Amniotic epithelial cell (primary cell): ENCODE measurements around the gene DAPK1.

Experiments
- DNase-seq: peaks from one replicate; pipeline ENCODE4 v3.0.0-alpha.2; 2010; ENCODE audit warnings: low read depth

Gene DAPK1

DNA sequence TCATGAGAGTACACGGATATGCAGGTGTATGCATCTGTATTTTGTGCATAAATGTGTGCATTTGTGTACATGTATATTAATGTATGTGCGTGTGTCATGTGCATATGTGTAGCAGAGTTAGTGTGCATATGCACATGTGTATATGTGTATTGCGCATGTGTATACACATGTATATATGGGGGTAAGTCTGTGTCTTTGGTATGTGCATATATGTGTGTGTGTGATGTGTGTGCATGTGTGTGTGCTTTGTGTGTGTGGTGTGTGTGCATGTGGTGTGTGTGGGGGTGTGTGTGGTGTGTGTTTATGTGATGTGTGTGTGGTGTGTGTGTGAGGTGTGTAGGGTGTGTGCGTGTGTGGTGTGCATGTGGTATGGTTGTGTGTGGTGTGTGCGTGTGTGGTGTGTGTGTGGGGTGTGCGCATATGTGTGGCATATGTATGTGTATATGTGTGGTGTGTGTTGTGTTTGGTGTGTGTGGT is 215.2 kb downstream of the DAPK1 start:
- DNase-seq = no peak

DNA sequence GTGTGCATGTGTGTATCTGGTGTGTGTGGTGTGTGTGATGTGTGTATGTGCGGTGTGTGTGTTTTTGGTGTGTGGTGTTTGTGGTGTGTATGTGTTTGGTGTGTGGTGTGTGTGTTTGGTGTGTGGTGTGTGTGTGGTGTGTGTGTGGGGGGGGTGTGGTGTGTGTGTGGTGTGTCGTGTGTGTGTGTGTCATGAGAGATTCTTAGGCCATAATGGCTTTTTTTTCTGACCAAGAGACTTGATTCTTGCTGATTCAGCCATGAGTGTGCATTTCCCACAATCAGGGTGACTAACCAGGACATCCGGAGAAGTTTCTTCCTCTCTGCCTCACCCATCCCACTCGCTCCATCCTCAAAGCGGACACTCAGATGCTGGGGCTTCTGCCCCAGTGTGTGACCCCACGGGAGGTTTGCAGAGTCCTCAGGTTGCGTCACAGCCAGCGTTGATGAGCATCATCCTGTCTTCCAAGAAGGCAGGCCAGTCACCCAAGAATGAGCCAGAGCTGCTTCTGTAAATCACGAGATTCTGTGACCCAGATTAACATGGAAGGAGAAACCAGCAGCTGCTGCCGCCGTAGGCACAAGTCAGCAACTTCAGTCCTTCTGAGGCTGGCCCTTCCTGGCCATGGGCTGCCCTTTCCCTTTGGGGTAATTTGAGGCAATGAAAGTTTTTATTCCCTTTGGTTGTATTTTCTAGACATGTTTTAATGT is 215.8 kb downstream of the DAPK1 start:
- DNase-seq = peak; percentile 98

DNA sequence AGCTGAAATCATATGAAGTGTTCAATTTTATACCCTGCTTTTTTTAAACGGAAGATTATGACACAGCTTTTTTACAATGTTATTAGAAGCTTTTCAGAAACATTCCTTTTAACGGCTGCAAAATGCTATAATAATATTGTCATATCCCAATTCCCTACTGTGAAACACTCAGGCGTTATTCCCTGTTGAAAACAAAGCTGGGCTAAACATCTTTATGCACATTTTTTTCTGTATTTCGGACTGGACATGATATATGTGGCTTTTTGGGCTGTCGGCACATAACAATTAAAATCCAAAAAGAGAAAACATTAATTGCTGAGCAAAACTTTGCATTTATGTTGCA is 216.3 kb downstream of the DAPK1 start:
- no peak for DNase-seq

DNA sequence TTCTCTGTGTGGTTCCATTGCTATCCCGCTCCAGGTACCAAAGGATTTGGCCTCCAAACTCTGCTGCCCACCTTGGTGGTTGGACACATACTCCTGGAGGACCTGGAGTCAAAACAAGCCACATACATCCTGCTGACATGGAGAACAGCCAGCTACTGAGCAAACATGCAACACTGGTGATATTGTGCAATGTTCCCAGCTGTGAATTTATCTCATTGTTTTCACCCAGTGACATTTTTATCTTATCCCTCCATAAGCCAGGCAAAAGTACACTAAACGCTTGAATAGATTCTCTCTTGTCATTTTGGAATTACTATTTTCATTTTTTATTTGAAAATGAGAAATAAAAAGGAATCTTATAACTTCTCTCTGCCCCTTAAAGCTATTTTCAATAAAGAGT is 217.2 kb downstream of the DAPK1 start:
- DNase-seq = peak; percentile 95

DNA sequence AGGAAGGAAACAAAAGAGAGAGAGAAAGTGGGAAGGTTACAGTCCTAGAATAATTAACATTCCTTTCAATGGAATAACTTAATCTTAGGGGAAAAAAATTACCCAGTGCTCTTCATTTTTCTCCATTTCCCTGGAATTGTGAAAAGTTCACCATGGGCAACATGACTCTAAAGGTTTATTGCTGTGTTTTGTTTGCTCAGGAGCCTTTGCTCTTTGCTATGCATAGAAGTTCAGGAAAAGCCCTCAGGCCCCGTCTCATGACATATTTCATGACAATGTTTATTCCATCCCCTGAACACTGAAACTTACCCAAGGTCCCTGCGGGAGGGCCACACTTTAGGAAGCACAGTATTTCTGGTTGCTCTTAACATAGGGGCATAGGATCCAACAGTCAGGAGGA is 218.5 kb downstream of the DAPK1 start:
- no peak for DNase-seq

DNA sequence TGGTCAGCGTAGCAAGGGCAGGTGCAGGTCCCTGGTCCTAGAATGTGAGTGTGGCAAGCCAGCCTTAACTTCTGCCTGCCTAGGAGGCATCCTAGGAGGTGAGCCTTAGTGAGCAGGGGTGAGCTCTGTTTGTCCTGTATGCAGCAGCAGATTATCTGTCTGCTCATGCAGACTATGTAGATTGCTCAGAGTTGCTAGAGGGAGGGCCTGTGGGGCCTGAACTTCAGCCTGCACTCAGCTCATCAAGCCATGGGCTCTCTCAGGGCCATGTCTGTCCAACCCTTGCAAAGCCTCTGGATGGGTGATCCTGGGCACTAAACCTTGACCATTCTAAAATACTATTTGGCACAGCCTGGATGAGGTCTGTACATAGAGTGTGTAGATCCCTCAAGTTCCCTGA is 219.8 kb downstream of the DAPK1 start:
- no peak for DNase-seq

DNA sequence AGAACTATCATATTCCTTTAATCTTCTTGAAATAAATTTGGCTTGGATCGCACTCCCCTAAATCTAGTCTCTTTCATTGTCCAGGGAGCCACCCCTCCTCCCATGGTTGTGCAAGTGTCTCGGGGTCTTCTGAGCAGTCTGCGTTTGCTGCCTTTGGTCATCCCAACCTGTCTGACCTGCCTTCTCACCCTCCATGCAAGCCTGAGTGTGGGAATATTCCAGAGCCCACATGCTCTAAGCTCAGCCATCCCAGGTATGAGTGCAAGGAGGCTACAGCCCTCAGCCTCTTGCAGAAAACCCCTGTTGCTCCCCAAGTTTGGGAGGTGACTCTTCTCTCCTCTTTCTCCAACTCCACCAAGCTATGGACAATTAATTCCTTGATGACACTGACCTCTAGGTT is 220.6 kb downstream of the DAPK1 start:
- DNase-seq = no peak

DNA sequence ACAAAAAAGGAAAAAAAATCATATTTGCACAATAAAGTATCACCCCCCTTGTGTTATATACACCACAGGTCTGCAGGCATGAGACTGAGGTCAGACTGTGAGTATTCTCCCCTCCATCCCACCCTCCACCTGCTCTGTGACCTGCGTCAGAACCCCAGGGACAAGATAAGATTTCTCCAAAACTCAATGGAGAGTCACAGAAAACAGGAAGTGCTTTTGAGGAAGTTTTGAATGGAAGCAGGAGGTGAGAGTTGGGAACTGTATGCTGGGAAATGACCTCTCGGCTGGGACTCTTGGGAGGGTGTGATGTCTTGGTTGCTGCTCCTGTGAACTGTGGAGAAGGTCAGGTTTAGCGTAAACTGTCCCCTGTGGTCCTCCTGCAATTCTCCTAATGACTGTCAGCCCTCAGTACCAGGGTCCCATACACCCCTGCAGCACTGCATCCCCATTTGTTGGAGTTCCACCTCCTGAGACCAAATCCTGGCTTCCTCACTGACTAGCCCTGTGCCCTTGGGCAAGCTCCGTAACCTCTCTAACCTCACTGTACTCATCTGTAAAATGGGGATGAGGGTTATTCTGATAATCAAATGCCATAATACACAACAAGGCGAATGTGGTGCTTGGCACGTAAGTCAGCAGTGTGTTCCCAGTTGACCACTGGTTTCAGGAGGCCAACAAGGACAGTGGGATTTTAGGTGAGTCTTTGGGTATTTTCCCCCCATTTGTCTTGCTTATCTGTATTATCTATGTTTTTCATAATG is 221.4 kb downstream of the DAPK1 start:
- no peak for DNase-seq

DNA sequence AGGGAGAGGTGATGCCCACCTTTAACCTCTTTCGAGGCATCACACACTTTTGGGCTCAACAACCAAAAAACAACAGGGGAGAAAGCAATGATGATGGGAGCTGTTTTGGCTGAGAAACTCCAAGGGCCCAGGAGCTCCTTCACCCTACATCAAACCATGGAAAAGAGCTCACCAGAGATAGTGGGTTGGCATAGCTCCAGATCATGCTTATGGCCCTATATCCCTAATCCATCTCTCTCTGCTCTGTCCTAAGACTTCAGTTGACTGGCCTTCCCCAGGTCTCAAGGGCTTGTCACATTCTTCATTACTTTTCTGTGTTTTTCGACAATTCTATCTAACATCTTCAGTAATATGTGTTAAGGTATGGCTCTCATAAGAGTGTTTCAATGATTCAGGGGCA is 222.5 kb downstream of the DAPK1 start:
- no peak for DNase-seq

DNA sequence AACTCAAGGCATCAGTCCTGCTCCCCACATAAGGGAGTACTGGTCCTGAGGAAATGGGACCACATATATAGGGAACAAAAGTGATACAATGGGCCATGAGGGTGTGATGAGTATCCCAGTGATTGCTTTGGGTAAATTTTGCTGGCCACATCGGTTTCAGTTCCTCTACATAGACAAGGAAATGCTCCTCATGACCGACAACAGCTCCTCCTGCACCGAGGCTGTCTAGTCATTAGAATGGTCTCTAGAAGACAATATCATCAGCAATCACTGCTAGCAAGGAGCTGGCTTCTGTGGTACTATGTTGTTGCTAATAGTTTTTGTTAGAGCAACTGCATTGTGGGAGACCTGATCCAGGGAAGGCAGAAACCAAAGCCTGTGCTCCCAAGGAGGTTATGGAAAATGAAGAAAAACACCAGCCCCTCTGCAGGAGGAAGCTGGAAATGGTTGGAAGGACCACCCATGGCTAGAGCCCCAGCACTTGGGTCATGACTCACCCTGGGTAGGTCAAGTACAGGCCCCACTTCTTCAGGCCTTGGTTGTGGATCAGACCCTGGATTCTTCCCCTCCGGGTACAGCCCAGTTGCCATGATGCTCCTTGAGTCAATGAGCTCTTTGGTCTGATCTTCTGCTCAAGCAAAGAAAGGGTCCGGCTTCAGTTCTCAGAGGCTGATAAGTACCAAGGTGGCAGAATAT is 224.9 kb downstream of the DAPK1 start:
- no peak for DNase-seq

DNA sequence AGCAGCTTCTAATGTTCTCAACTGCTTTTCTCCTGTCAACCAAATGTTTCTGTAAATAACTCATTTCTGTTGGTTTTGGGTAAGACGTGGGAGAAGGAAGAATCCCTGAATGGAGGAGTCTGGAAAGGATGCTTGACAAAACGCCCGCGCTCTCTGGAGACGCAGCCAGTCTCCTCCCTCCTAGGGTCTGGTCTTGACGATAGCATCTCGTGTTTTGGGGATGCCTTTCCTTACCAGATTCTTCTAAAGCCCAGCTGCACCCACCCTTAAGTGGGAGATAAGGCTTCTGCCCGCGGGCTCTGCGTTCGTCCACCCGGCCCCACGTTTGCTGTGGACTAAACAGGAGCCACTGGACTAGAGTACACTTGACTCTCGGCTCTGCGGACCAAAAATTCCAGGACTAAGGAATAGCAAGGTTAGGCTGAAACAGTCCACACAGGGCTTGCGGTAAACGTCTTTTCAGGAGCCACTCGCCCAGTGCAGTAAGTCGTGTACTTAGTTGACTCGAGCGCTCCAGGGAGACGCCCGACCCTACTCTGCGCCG is 227.8 kb downstream of the DAPK1 start:
- peak; percentile 43 for DNase-seq

DNA sequence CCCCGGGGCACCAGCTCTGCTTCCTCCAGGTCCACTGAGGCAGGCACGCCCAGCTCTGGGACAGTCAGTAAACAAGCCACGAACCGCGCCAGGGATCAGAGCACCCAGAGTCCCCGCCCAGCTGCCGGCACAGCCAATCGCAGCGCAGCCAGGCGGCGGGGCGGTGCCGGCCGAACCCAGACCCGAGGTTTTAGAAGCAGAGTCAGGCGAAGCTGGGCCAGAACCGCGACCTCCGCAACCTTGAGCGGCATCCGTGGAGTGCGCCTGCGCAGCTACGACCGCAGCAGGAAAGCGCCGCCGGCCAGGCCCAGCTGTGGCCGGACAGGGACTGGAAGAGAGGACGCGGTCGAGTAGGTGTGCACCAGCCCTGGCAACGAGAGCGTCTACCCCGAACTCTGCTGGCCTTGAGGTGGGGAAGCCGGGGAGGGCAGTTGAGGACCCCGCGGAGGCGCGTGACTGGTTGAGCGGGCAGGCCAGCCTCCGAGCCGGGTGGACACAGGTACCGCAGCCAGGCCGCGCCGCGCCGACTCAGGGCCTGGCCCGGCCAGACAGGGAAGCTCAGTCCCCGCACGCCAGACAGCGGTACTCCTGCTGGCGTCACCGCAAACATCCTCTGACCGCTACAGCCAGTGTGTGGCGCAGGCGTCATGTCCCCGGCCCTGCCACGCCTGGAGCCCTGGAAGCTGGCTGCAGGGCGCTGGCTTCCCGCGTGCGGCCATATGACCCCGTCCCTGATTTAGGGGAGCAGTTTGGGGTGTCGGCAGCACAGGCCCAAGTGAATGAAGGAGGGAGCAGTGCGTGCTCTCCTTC is 228.4 kb downstream of the DAPK1 start, which contains the start of gene CTSL:
Gene CTSL, plus strand, starts transcription at position 220 of the 810 bp plus-strand sequence. CDS start 1,485 bp downstream, outside the sequence.
- peak; percentile 78 for DNase-seq

DNA sequence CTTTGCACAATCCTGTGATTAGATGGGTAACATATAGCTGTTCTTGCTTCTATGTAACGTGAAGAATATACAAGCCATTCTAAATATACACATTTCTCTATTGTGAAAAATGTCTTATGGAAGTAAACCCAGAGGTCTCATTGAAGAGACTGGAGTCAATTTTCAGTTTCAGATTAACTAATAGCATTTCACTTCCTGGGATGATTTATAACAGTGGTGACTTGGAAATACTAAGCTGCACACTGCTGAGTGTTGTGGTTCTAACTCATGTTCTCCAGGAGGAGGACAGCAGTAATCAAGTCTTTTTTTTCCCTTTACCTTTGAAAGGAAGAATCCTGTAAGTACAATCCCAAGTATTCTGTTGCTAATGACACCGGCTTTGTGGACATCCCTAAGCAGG is 231.6 kb downstream of the DAPK1 start:
- no peak for DNase-seq

DNA sequence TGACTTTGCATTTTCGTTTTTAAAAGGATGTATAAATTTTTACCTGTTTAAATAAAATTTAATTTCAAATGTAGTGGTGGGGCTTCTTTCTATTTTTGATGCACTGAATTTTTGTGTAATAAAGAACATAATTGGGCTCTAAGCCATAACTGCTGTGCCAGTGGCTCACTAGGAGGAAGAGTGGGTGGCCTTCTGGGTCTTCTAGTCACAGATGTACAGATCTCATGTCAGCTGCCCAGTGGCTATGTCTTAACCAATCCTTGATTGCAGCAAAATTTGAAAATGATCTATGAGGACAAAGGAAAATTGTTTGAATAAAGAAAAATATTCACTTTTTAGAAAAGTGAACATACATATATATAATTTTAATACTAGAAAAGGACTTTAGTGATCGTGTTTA is 233.7 kb downstream of the DAPK1 start:
- no peak for DNase-seq

DNA sequence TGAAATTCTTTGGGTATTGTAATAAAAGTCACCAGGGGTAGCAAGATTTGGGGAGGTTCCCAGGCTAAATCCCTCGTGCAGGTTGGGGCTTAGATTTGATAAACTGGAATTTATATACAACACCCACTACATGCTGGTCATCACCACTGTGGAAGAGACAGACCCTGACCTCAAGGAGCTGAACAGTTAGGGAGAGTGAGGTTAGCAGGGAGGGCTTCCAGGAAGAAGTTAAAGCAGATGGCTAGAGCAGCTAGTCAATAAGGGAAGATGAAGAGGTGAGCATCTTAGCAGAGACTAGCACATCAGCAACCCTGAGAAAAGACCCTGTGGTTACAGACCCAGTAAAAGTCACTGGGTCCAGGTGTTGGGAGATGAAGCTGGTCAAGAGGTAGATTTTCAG is 234.7 kb downstream of the DAPK1 start:
- no peak for DNase-seq

DNA sequence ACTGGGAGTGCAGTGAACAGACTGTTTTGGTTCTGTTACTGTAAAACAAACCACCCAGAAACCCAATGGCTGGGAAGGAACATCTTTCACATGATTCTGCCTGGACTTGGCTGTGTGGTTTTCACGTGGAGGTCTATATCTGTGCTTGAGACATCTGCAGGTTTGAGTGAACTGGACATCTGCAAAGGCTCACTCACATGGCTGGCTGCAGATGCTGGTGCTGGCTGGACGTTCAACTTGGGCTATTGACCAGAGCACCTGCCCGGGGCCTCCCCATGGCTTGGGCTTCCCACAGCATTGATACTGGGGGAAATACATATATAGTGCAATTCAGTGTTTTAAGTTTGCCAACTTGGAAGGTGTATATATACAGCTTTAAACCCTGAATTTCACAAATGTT is 235.1 kb downstream of the DAPK1 start:
- no peak for DNase-seq

DNA sequence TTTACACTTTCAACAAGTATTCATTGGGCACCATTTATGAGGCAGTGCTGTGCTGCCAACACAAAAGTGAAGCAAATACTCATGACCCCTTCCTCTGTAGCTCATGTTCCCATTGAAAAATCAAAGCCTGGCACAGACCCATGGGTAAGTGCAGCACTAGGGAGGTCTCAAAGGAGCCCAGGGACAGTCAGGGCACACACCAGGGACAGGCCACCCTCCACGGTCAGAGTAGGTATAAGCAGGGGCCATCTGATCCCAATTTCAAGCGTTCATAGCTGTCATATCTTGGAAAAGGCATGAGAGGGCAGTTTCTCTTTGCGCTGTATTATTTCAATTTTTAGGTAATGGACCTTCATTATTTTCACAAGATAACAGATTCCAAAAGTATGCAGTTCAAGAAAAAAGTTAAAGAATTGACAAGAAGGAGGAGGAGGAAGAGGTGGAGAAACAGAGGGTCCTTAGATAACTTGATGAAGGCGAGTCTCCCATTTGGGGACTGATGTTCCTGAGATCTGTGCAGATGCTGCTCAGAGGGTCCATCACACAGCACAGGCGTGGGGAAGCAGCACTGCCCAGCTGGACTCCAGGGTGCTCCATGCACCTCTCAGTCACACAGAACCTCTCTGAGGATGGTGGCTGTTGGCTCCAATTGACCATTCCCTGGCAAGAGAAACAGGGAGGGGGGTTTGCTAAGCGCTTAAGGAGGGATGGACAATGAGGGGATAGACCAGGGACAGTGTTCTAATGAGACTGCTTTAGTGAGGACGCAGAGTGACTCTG is 235.8 kb downstream of the DAPK1 start:
- DNase-seq = no peak

DNA sequence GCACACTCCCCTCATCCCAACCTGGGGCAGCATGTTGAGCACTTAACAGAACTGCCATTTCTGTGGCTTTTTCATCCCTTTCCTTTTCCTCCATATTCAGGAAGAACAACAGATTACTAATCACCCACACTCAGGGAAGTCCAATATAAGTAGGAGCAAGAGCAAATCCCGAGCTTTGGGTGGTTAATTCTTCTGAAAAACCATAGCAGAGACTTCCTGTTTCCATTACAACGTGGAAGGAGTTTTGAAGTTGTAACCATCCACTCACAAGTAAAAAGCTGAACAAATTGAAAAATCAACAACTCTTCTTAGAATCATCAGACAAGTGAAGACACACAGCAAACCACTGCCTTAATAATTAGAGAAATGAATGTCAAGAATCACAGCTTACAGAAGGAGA is 236.4 kb downstream of the DAPK1 start:
- no peak for DNase-seq

DNA sequence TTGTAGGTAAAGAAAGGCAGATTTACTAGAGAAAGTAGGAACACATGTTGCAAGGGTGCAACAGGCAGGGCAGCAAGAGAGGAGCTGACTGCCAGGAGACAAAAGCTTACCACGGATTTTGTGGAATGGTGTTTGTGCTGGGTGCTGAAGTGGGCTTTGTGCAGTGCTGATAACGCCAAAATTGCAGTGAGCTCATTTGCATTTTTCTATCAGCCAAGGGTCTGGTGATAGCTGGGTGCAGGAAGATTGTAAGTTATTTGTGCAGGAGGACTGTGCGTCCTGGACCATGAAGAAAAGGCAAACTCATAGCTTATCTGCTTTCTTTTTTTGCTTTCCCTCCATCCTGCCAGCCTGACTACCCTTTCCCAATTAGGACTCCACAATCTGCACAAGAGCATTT is 241.9 kb downstream of the DAPK1 start:
- no peak for DNase-seq

DNA sequence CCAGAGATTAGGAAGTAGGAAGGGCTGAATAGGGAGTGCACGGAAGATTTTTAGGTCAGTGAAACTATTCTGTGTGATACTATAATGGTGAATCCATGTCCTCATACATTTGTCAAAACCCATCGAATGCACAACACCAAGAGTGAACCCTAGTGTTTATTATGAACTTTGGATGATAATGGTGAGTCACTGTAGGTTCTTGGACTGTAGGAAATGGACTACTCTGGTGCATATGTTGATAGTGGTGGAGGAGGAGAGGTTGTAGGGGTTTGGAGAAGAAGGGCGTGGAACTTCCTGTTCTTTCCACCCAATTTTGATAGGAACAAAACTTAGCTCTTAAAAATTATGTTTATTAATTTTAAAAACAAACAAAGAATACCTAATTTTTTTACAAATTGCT is 242.5 kb downstream of the DAPK1 start:
- DNase-seq = no peak

DNA sequence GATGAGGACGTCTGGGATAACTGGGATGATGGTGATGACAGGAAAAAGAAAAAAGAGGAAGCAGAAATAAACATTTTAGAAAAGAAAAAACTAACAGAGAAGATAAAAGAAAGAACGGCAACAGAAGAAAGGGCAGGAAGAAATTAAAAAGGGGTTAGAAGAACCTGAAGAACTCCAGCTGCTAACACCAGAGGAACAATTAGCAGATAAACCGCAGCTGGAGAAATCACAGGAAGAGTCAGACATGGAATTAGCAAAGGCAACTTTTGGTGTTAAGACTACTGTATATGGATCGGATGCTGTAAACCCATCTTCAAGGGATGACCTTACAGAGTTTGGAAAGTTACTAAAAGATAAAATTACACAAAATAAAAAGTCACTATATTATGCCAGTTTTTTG is 243.7 kb downstream of the DAPK1 start:
- no peak for DNase-seq
